K562 (cell line): ENCODE data around the gene C5AR2. TPM values are rescaled to one million over a fixed set of nuclear protein-coding genes. Genes with fewer than 3 reads are reported as not detected.

Source experiments
- ARNT ChIP-seq, 2 experiments: fragments of 450-650 bp; IDR thresholded peaks; 2 replicates each; pipeline ENCODE4 v1.6.1; 2016; ENCODE audit warnings: mild to moderate bottlenecking in 1 of 2
- CHD4 ChIP-seq: fragments of 200-600 bp; sonication (generic); IDR thresholded peaks from 3 replicates; pipeline ENCODE4 v1.6.1; 2012; ENCODE audit warnings: low read depth, mild to moderate bottlenecking, mixed read lengths, low read length, inconsistent platforms; ENCODE audit not compliant: insufficient read depth, insufficient replicate concordance, poor library complexity, severe bottlenecking
- GABPB1 ChIP-seq: sonication (generic); formaldehyde crosslinking; IDR thresholded peaks from 2 replicates; pipeline ENCODE4 v1.8.0; 2022; ENCODE audit warnings: mild to moderate bottlenecking, missing genetic modification reagents
- HOXB6 ChIP-seq: fragments of 250-450 bp; sonication (Bioruptor Pico); IDR thresholded peaks from 2 replicates; pipeline ENCODE4 v1.5.1; 2022; ENCODE audit warnings: mild to moderate bottlenecking, borderline replicate concordance
- JUNB ChIP-seq: fragments of 450-650 bp; formaldehyde crosslinking; conservative IDR thresholded peaks from 2 replicates; pipeline ENCODE4 v1.4.0; 2020; ENCODE audit warnings: mild to moderate bottlenecking
- MEF2D ChIP-seq: conservative IDR thresholded peaks from 2 replicates; pipeline ENCODE4 v1.6.1; 2016; ENCODE audit warnings: low read depth, missing genetic modification characterization, missing compliant biosample characterization
- MLX ChIP-seq, 2 experiments: fragments of 450-650 bp in 1 of 2; sonication (generic) in 1 of 2; formaldehyde crosslinking; conservative IDR thresholded peaks; 2 replicates each; pipeline versions ENCODE4 v1.4.0 to v1.8.1; 2020 to 2022; ENCODE audit warnings: mild to moderate bottlenecking in 1 of 2, missing genetic modification reagents in 1 of 2
- MTA3 ChIP-seq: fragments of 450-650 bp; formaldehyde crosslinking; IDR thresholded peaks from 2 replicates; pipeline ENCODE4 v1.6.1; 2017; ENCODE audit warnings: mild to moderate bottlenecking, borderline replicate concordance
- NFE2 ChIP-seq: IDR thresholded peaks from 2 replicates; pipeline ENCODE4 v1.6.1; 2014; ENCODE audit warnings: antibody characterized with exemption, low read depth
- NFIX ChIP-seq: fragments of 250-450 bp; sonication (Bioruptor Pico); IDR thresholded peaks from 2 replicates; pipeline ENCODE4 v1.4.0; 2020; ENCODE audit warnings: low read depth, mild to moderate bottlenecking, moderate library complexity
- SIRT6 ChIP-seq: IDR thresholded peaks from one replicate; pipeline ENCODE4 v1.6.1; 2012; ENCODE audit warnings: low read depth, mild to moderate bottlenecking, control low read depth, inconsistent platforms, low read length, moderate library complexity
- STAT5A ChIP-seq: IDR thresholded peaks from 2 replicates; pipeline ENCODE4 v1.6.1; 2012; ENCODE audit warnings: low read length, inconsistent platforms, borderline replicate concordance
- ZFP1 ChIP-seq: fragments of 450-650 bp; formaldehyde crosslinking; IDR thresholded peaks from 2 replicates; pipeline ENCODE4 v1.4.0; 2020; ENCODE audit warnings: mild to moderate bottlenecking, mixed read lengths
- ZNF175 ChIP-seq: fragments of 200-800 bp; sonication (Bioruptor generic); IDR thresholded peaks from 2 replicates; pipeline ENCODE4 v1.6.1; 2016; ENCODE audit warnings: low read depth, mild to moderate bottlenecking, missing genetic modification characterization, missing compliant biosample characterization
- ZNF212 ChIP-seq: fragments of 450-650 bp; formaldehyde crosslinking; IDR thresholded peaks from 2 replicates; pipeline ENCODE4 v1.4.0; 2020; ENCODE audit warnings: mild to moderate bottlenecking
- ZNF717 ChIP-seq: fragments of 250-450 bp; sonication (Bioruptor Pico); IDR thresholded peaks from 2 replicates; pipeline ENCODE4 v1.5.0; 2021
- polyA plus RNA-seq, 8 experiments: library from polyadenylated mRNA; depleted of rRNA in 4 of 8; stranded (reverse) in 5 of 8; unstranded in 3 of 8; fragments of >200 nt; fragmentation: Nextera tagmentation in 2 of 8; fragmentation: Illumina TruSeq in 1 of 8; extraction: Ambion mirVana in 2 of 8; extraction: Trizol in 1 of 8; gene quantifications; 2 replicates each; pipeline versions ENCODE4 v1.2.1 to v1.2.3, GENCODE V29; 2011 to 2014; ENCODE audit warnings: inconsistent platforms in 1 of 8, missing spikeins in 1 of 8
- total RNA-seq, 7 experiments: library from RNA; depleted of rRNA in 6 of 7; stranded (reverse); fragments of >200 nt in 6 of 7; fragmentation: Illumina TruSeq in 2 of 7; extraction: Trizol in 2 of 7; gene quantifications; 2 replicates each; pipeline versions ENCODE4 v1.2.1 to v1.2.3, GENCODE V29; 2011 to 2021; ENCODE audit warnings: low replicate concordance in 1 of 7
- TF ChIP-seq, protein P1 (sequence below): sonication (generic); formaldehyde crosslinking; IDR thresholded peaks from 2 replicates; pipeline ENCODE4 v1.8.1; 2023; ENCODE audit warnings: mild to moderate bottlenecking, missing genetic modification reagents
- TF ChIP-seq, protein P2 (sequence below): fragments of 250-450 bp; sonication (Bioruptor Pico); IDR thresholded peaks from 2 replicates; pipeline ENCODE4 v1.8.0; 2022; ENCODE audit warnings: inconsistent platforms, mild to moderate bottlenecking, moderate library complexity, borderline replicate concordance
- TF ChIP-seq, protein P3 (sequence below), 2 experiments: IDR thresholded peaks; 2 replicates each; pipeline ENCODE4 v1.6.1; 2011; ENCODE audit warnings: borderline replicate concordance in 1 of 2, control low read depth in 1 of 2, low read depth in 1 of 2, low read length in 1 of 2, mild to moderate bottlenecking in 1 of 2, mixed read lengths in 1 of 2, moderate library complexity in 1 of 2; ENCODE audit not compliant: insufficient read depth in 1 of 2, insufficient read length in 1 of 2, poor library complexity in 1 of 2, severe bottlenecking in 1 of 2; ENCODE audit errors: extremely low read depth in 1 of 2
- TF ChIP-seq, protein P4 (sequence below): fragments of 250-450 bp; sonication (Bioruptor Pico); IDR thresholded peaks from 2 replicates; pipeline ENCODE4 v1.9.0; 2021; ENCODE audit warnings: mild to moderate bottlenecking, inconsistent platforms

The C5AR2 gene
- total and polyA plus RNA-seq, 9 of the 15 experiments (the other 6 are each of a cell fraction or from before 2014, with no cell fraction given), result 0.01 to 1.1 (median 0.13) TPM

DNA sequence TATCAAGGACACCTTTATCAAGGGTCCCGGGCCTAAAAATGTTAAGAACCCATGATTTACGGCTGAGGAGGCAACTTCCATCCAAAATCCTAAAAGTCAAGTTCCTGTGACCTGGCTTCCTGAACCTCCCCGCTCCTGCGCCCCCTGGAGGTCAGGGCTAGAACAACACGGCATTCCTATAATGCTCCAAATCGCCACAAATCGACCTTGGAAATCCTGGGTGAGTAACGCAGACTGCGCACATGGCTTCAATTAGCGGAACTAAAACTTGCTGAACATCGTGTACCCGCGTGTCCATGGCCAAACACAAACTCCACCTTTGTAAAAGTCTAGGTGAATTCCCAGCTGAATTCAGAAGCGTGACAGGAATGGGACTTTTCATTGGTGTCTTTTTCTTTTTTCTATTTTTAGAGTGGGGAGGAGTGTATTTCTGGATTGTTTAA is 26.6 kb upstream of the C5AR2 start (continued):
- TF ChIP-seq ARNT (IDR thresholded peaks at IDR 0.05), result 0 out of 4 replicates have a peak, but pooled peaks of 1 of the 2 experiments have one; percentile 46
- TF ChIP-seq ZNF212 (CRISPR knock-in tag), result no peak
- TF ChIP-seq ZNF175 (CRISPR knock-in tag), result peak; percentile 54; the same call in 1 of the 2 replicates
- TF ChIP-seq STAT5A, result no peak
- no peak for TF ChIP-seq ZNF717 (CRISPR knock-in tag)
- TF ChIP-seq, protein P1, sequence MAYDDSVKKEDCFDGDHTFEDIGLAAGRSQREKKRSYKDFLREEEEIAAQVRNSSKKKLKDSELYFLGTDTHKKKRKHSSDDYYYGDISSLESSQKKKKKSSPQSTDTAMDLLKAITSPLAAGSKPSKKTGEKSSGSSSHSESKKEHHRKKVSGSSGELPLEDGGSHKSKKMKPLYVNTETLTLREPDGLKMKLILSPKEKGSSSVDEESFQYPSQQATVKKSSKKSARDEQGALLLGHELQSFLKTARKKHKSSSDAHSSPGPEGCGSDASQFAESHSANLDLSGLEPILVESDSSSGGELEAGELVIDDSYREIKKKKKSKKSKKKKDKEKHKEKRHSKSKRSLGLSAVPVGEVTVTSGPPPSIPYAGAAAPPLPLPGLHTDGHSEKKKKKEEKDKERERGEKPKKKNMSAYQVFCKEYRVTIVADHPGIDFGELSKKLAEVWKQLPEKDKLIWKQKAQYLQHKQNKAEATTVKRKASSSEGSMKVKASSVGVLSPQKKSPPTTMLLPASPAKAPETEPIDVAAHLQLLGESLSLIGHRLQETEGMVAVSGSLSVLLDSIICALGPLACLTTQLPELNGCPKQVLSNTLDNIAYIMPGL (CRISPR knock-in tag), result no peak
- TF ChIP-seq MLX (CRISPR knock-in tag; conservative IDR thresholded peaks at IDR 0.05), result no peak
- TF ChIP-seq, protein P2, sequence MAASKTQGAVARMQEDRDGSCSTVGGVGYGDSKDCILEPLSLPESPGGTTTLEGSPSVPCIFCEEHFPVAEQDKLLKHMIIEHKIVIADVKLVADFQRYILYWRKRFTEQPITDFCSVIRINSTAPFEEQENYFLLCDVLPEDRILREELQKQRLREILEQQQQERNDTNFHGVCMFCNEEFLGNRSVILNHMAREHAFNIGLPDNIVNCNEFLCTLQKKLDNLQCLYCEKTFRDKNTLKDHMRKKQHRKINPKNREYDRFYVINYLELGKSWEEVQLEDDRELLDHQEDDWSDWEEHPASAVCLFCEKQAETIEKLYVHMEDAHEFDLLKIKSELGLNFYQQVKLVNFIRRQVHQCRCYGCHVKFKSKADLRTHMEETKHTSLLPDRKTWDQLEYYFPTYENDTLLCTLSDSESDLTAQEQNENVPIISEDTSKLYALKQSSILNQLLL, result no peak
- TF ChIP-seq NFIX, result no peak
- TF ChIP-seq, protein P3, sequence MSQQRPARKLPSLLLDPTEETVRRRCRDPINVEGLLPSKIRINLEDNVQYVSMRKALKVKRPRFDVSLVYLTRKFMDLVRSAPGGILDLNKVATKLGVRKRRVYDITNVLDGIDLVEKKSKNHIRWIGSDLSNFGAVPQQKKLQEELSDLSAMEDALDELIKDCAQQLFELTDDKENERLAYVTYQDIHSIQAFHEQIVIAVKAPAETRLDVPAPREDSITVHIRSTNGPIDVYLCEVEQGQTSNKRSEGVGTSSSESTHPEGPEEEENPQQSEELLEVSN (IDR thresholded peaks at IDR 0.05; ENCODE audit: borderline replicate concordance in 1 of 2, extremely low read depth in 1 of 2, insufficient read depth in 1 of 2, insufficient read length in 1 of 2, low read depth in 1 of 2, low read length in 1 of 2, poor library complexity in 1 of 2, severe bottlenecking in 1 of 2), result no peak
- no peak for TF ChIP-seq ZFP1 (CRISPR knock-in tag)
- TF ChIP-seq HOXB6 (CRISPR knock-in tag), result no peak
- TF ChIP-seq, protein P4, sequence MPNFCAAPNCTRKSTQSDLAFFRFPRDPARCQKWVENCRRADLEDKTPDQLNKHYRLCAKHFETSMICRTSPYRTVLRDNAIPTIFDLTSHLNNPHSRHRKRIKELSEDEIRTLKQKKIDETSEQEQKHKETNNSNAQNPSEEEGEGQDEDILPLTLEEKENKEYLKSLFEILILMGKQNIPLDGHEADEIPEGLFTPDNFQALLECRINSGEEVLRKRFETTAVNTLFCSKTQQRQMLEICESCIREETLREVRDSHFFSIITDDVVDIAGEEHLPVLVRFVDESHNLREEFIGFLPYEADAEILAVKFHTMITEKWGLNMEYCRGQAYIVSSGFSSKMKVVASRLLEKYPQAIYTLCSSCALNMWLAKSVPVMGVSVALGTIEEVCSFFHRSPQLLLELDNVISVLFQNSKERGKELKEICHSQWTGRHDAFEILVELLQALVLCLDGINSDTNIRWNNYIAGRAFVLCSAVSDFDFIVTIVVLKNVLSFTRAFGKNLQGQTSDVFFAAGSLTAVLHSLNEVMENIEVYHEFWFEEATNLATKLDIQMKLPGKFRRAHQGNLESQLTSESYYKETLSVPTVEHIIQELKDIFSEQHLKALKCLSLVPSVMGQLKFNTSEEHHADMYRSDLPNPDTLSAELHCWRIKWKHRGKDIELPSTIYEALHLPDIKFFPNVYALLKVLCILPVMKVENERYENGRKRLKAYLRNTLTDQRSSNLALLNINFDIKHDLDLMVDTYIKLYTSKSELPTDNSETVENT (CRISPR knock-in tag), result no peak
- TF ChIP-seq MEF2D (tag), result peak; percentile 60; the same call in 1 of the 2 replicates
- TF ChIP-seq MTA3, result peak; percentile 42; the same call in 1 of the 2 replicates
- TF ChIP-seq NFE2, result no peak
- TF ChIP-seq SIRT6, result no peak
- peak; percentile 22; the same call in 1 of the 2 replicates for TF ChIP-seq GABPB1 (CRISPR knock-in tag)
- TF ChIP-seq CHD4, result no peak
- TF ChIP-seq JUNB (CRISPR knock-in tag), result no peak
